Small intestine (tissue), 7 donors: ENCODE results near the gene VWF. TPM values are rescaled to one million over a fixed set of nuclear protein-coding genes. Genes with fewer than 3 reads are reported as not detected.

Experiments
- DNase-seq, 2 donors: peaks; one replicate each; pipeline versions ENCODE4 v3.0.0 to v3.0.0-alpha.2; 2013
- FAIRE-seq: peaks from 2 replicates; lab custom pipeline; 2012; peaks lifted over from hg19 to GRCh38; lab: Jason Lieb, UNC
- H3K27ac ChIP-seq, 3 donors: one replicate each; pipeline ENCODE4 v1.5.1; 2013; ENCODE audit warnings: low read length in 2 of 3, mild to moderate bottlenecking in 2 of 3, control low read depth in 1 of 3, inconsistent platforms in 1 of 3, low read depth in 1 of 3, moderate library complexity in 1 of 3
- H3K27me3 ChIP-seq, 3 donors: one replicate each; pipeline ENCODE4 v1.6.1; 2013; ENCODE audit warnings: low read length in 3 of 3, inconsistent platforms in 1 of 3; ENCODE audit not compliant: control insufficient read depth in 3 of 3, insufficient read depth in 3 of 3
- H3K36me3 ChIP-seq, 3 donors: one replicate each; pipeline ENCODE4 v1.6.1; 2013; ENCODE audit warnings: low read length in 3 of 3, inconsistent platforms in 1 of 3, low read depth in 1 of 3, mild to moderate bottlenecking in 1 of 3, moderate library complexity in 1 of 3; ENCODE audit not compliant: control insufficient read depth in 3 of 3, insufficient read depth in 2 of 3
- H3K4me1 ChIP-seq, 3 donors: one replicate each; pipeline ENCODE4 v1.6.1; 2013; ENCODE audit warnings: low read length in 2 of 3, inconsistent platforms in 1 of 3, low read depth in 1 of 3, mild to moderate bottlenecking in 1 of 3, moderate library complexity in 1 of 3; ENCODE audit not compliant: control insufficient read depth in 3 of 3, insufficient read depth in 2 of 3
- H3K4me3 ChIP-seq, 3 donors: one replicate each; pipeline ENCODE4 v1.5.1; 2013; ENCODE audit warnings: low read length in 3 of 3, control low read depth in 1 of 3, inconsistent platforms in 1 of 3, low read depth in 1 of 3, mild to moderate bottlenecking in 1 of 3, moderate library complexity in 1 of 3
- H3K9me3 ChIP-seq, 2 donors: one replicate each; pipeline ENCODE4 v1.6.1; 2013; ENCODE audit warnings: low read depth in 1 of 2, low read length in 1 of 2; ENCODE audit not compliant: control insufficient read depth in 2 of 2, insufficient read depth in 1 of 2
- WGBS, 3 donors: extraction: QIAGEN DNeasy Blood & Tissue Kit; methylation state at CpG; one replicate each; pipeline ENCODE4 v1.1.7; 2013; 5-methylcytosine and 5-hydroxymethylcytosine counted together
- polyA plus RNA-seq, 4 donors: library from polyadenylated mRNA; stranded (reverse) in 3 of 4; unstranded in 1 of 4; fragments of 200-250 nt in 3 of 4; fragments of 120-200 nt in 1 of 4; gene quantifications; one replicate each; pipeline versions ENCODE4 v1.2.1 to v1.2.3, GENCODE V29; 2013
- donor health status: healthy with polysubstance abuse.
- donor health status: control.
- donor health status: control.
- donor health status: Bipolar disorder and iron deficiency.
- donor health status: healthy.

VWF gene
- polyA plus RNA-seq, 4 donors = 2.2 to 82.9 (median 6.1) TPM

DNA sequence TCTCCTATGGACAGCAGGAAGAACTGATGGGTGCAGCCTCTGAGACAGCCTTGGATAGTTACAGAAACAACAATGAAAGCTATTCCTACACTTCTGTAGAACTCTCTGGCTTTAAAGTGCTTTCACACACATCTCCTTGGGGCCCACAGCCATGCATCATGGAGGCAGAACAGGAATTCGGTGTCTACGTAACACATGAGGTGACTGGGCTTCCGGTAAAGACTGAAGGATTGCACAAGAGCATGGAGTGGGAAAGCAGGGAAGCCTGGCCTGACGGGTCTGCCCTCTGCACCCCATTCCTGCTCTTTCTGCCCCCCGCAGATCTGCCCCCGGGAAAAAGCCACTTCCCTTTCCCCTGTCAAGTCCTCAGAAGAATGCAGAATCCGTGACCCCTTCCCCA lies 82.6 kb downstream of the VWF start:
- 59 to 73% (median 70%) methylated on average over 7 of the region's 7 CpGs for WGBS, 3 donors
- H3K4me1 ChIP-seq = no peaks in the 10 kb centered on the region
- FAIRE-seq (no peak), DNase-seq (no peak)
- no peak overlapping the region for H3K27ac ChIP-seq
- no peaks in the 10 kb centered on the region for H3K9me3 ChIP-seq
- no peaks in the 10 kb centered on the region for H3K36me3 ChIP-seq
- H3K4me3 ChIP-seq = no peak overlapping the region
- H3K27me3 ChIP-seq = peaks cover 0 to 2% (median 2%) of the 10 kb centered on the region in 3 donors

- no peaks in the 10 kb centered on the region for H3K9me3 ChIP-seq
- no peak for FAIRE-seq
- WGBS, 3 donors = 68 to 76% (median 73%) methylated on average over 5 of the region's 5 CpGs
- DNase-seq = no peak
- H3K36me3 ChIP-seq = no peaks in the 10 kb centered on the region
- no peaks in the 10 kb centered on the region for H3K4me1 ChIP-seq
- H3K27me3 ChIP-seq = peaks cover 0 to 2% (median 2%) of the 10 kb centered on the region in 3 donors
- no peak overlapping the region for H3K4me3 ChIP-seq
- H3K27ac ChIP-seq = no peak overlapping the region
These were observed 83.7 kb downstream of the VWF start for GRCh38 chr12:6040815-6041214.

GRCh38 chr12:6039894-6040601 lies 84.4 kb downstream of the VWF start:
- peak; percentile 71 to 79 for DNase-seq

DNA sequence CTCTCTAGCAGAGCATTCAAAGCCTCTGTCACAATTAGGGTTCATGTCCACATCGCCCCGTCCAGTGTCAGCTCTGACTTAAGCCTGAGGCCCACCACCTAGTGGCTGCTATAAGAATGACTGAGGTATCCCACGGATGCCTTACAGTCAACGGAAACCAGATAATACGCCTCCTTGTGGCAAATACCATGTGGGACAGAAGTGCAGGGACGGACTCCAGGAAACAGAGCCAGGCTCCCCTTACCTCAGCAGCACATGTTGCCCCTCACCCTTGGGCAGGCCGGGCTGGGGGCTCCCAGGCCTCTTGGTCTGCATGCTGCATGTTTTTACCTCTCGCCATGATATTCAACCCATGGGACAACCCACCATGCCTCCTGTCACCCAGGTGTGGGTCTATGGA lies 86.3 kb downstream of the VWF start:
- DNase-seq = peak; percentile 79 to 83
- peaks cover 0 to 2% (median 2%) of the 10 kb centered on the region in 3 donors for H3K27me3 ChIP-seq
- no peak overlapping the region for H3K27ac ChIP-seq
- H3K36me3 ChIP-seq = no peaks in the 10 kb centered on the region
- no peak for FAIRE-seq
- H3K4me3 ChIP-seq = no peak overlapping the region
- no peaks in the 10 kb centered on the region for H3K4me1 ChIP-seq
- WGBS, 3 donors = 16 to 43% (median 23%) methylated on average over 8 of the region's 8 CpGs
- H3K9me3 ChIP-seq = no peaks in the 10 kb centered on the region

More at GRCh38 chr12:6039894-6040601, 84.4 kb downstream of the VWF start:
- Histone ChIP-seq H3K4me1 (no peaks in the 10 kb centered on the region), H3K4me3 (no peak overlapping the region), H3K27ac (no peak overlapping the region), H3K36me3 (no peaks in the 10 kb centered on the region), H3K9me3 (no peaks in the 10 kb centered on the region), H3K27me3 (peaks cover 0 to 2% (median 2%) of the 10 kb centered on the region in 3 donors)
- WGBS, 3 donors = 19 to 28% (median 19%) methylated on average over 12 of the region's 12 CpGs
- no peak for FAIRE-seq

DNA sequence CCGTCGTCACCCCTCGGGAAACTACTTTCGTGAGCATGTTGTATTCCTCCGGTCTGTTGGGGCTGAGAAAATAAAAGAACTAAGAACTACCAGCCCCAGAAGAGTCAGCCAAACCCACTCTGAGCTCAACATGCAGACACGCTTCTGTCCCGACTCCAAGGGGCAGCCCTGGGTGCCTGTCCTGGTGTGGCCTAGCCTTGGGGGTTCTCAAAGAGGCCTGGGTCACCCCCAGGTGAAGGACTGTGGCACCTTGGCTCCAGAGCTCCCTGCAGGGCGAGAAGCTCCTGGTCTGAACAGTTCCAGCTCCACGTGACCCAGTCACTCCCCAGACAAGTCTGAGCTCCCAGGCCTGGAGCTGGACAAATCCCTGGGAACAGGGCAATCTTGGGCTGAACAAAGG lies 87.0 kb downstream of the VWF start:
- Histone ChIP-seq H3K4me3 (no peak overlapping the region), H3K27ac (no peak overlapping the region)
- WGBS, 3 donors = 78 to 81% (median 78%) methylated on average over 9 of the region's 9 CpGs

DNA sequence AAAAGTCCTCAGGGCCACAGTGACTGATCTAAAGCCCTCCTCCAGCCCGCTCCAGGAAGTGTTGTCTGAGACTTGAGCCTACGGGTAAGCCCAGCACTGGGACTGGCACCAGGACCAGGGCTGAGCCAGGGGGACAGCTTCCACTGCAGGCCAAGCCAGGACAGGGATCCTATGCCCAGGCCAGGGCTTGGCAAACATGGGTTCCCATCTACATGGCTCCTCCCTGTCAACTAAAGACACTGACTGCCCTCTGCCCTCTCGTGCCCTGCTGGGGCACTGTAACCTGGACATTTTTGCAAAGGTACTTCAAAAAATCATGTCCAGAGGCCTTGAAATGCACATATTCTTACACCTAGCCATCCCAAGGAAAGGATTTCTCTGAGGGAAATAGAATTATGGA lies 88.0 kb downstream of the VWF start:
- Histone ChIP-seq H3K27me3 (no peaks in the 10 kb centered on the region), H3K27ac (no peak overlapping the region), H3K4me3 (no peak overlapping the region), H3K9me3 (no peaks in the 10 kb centered on the region), H3K36me3 (no peaks in the 10 kb centered on the region), H3K4me1 (no peaks in the 10 kb centered on the region)
- whole genome bisulfite sequencing, 3 donors = 69 to 78% (median 77%) methylated on average over 3 of the region's 3 CpGs
- FAIRE-seq (no peak), DNase-seq (no peak)

More for the DNA sequence above, 87.0 kb downstream of the VWF start:
- no peak for FAIRE-seq
- Histone ChIP-seq H3K4me1 (no peaks in the 10 kb centered on the region), H3K36me3 (no peaks in the 10 kb centered on the region), H3K9me3 (no peaks in the 10 kb centered on the region), H3K27me3 (peaks cover 0 to 2% (median 2%) of the 10 kb centered on the region in 3 donors)
- no peak for DNase-seq

DNA sequence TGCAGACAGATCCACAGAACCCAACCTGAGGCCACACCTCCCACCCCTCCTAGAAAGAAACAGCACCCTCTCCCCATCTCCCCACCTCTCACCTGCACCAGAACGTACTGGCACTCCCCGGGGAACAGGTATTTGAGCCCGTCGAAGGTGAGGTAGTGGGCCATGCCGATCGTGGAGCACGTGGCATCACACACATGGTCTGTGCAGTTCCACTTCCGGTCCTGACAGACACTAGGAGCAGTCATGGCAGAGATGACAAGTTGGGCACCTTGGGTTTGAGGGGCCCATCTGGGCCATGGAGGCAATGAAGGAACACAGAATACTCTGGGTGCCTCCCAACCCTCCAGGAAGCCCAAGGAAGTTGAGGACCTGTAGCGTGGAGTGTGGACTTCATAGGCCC lies 89.9 kb downstream of the VWF start:
- no peak overlapping the region for H3K27ac ChIP-seq
- H3K27me3 ChIP-seq = no peaks in the 10 kb centered on the region
- DNase-seq (no peak), FAIRE-seq (no peak)
- H3K9me3 ChIP-seq = no peaks in the 10 kb centered on the region
- H3K36me3 ChIP-seq = no peaks in the 10 kb centered on the region
- no peaks in the 10 kb centered on the region for H3K4me1 ChIP-seq
- H3K4me3 ChIP-seq = no peak overlapping the region
- WGBS, 3 donors = 88 to 91% (median 91%) methylated on average over 9 of the region's 9 CpGs

- no peak overlapping the region for H3K4me3 ChIP-seq
- no peaks in the 10 kb centered on the region for H3K36me3 ChIP-seq
- no peaks in the 10 kb centered on the region for H3K4me1 ChIP-seq
- FAIRE-seq (no peak), DNase-seq (no peak)
- 62 to 71% (median 67%) methylated on average over 8 of the region's 8 CpGs for WGBS, 3 donors
- no peaks in the 10 kb centered on the region for H3K9me3 ChIP-seq
- H3K27ac ChIP-seq = no peak overlapping the region
- H3K27me3 ChIP-seq = no peaks in the 10 kb centered on the region
These were observed 90.9 kb downstream of the VWF start for GRCh38 chr12:6033546-6033945.

GRCh38 chr12:6032726-6033125 lies 91.7 kb downstream of the VWF start:
- FAIRE-seq = no peak
- H3K4me1 ChIP-seq = no peaks in the 10 kb centered on the region

More at GRCh38 chr12:6032726-6033125, 91.7 kb downstream of the VWF start:
- Histone ChIP-seq H3K27me3 (no peaks in the 10 kb centered on the region), H3K36me3 (no peaks in the 10 kb centered on the region), H3K27ac (no peak overlapping the region), H3K9me3 (no peaks in the 10 kb centered on the region), H3K4me3 (no peak overlapping the region)
- no peak for DNase-seq
- 79 to 90% (median 89%) methylated on average over 8 of the region's 8 CpGs for WGBS, 3 donors
